KMS-11 (cell line): ENCODE data around the gene GAN.

Experiments used
- H2AFZ ChIP-seq: fragments of 200-600 bp; sonication (generic); 2 replicates; pipeline ENCODE4 v1.6.1; 2016; ENCODE audit warnings: antibody characterized with exemption, mixed run types, low read depth
- H3K27ac ChIP-seq: fragments of 200-600 bp; sonication (generic); 2 replicates; pipeline ENCODE4 v1.6.1; 2016; ENCODE audit warnings: mild to moderate bottlenecking, mixed run types
- H3K27me3 ChIP-seq: fragments of 200-600 bp; sonication (generic); 2 replicates; pipeline ENCODE4 v1.6.1; 2017; ENCODE audit warnings: mild to moderate bottlenecking, low read depth, mixed run types, moderate library complexity; ENCODE audit not compliant: insufficient read depth
- H3K36me3 ChIP-seq: fragments of 200-600 bp; sonication (generic); 2 replicates; pipeline ENCODE4 v1.6.1; 2017; ENCODE audit warnings: mild to moderate bottlenecking, mixed run types; ENCODE audit not compliant: insufficient read depth
- H3K4me1 ChIP-seq: fragments of 200-600 bp; sonication (generic); 2 replicates; pipeline ENCODE4 v1.6.1; 2016; ENCODE audit warnings: mild to moderate bottlenecking, low read depth, mixed run types; ENCODE audit not compliant: poor library complexity, severe bottlenecking
- H3K4me2 ChIP-seq: fragments of 200-600 bp; sonication (generic); 2 replicates; pipeline ENCODE4 v1.7.0; 2016; ENCODE audit warnings: mild to moderate bottlenecking, mixed run types
- H3K4me3 ChIP-seq: fragments of 200-600 bp; sonication (generic); IDR thresholded peaks from 2 replicates; pipeline ENCODE4 v1.6.1; 2017; ENCODE audit warnings: low read depth, low read length, mixed read lengths; ENCODE audit not compliant: insufficient read depth
- H3K79me2 ChIP-seq: fragments of 200-600 bp; sonication (generic); 2 replicates; pipeline ENCODE4 v1.6.1; 2016; ENCODE audit warnings: low read depth, mixed run types; ENCODE audit not compliant: insufficient read depth
- H3K9ac ChIP-seq: fragments of 200-600 bp; sonication (generic); 2 replicates; pipeline ENCODE4 v1.6.1; 2016; ENCODE audit warnings: mild to moderate bottlenecking, mixed run types
- H4K20me1 ChIP-seq: fragments of 200-600 bp; sonication (generic); 2 replicates; pipeline ENCODE4 v1.6.1; 2016; ENCODE audit warnings: mild to moderate bottlenecking, mixed run types; ENCODE audit not compliant: insufficient read depth
- TF ChIP-seq, protein P1 (sequence below): fragments of 200-600 bp; sonication (generic); conservative IDR thresholded peaks from 2 replicates; pipeline ENCODE4 v1.6.1; 2017; ENCODE audit warnings: low read depth, mild to moderate bottlenecking, antibody characterized with exemption, low read length, moderate library complexity, mixed read lengths

The GAN gene

DNA sequence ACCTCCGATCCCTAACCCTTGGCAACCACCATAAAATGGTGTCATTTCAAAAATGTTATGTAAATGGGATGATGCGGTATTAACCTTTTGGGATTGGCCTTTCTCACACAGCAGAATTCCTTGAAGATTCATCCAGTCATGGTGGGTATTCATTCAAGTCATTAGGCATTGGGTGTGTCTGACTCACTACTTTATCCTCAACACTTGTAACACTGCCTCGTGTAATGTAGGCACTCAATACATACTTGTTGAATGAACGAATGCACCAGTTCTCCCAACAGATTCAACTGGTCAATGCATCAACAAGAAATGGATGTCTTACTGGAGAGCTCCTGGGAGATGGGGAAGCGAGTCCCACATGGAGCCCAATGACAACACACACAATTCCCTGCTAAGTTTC, 21.8 kb upstream of the GAN start:
- H3K27me3 ChIP-seq = no peaks in the 10 kb centered on the region
- H3K4me2 ChIP-seq = no peak overlapping the region
- H3K36me3 ChIP-seq = no peaks in the 10 kb centered on the region
- H4K20me1 ChIP-seq = no peaks in the 10 kb centered on the region
- no peak overlapping the region for H3K9ac ChIP-seq
- H2AFZ ChIP-seq = no peak overlapping the region
- H3K4me1 ChIP-seq = no peaks in the 10 kb centered on the region
- H3K27ac ChIP-seq = no peak overlapping the region
- TF ChIP-seq, protein P1, sequence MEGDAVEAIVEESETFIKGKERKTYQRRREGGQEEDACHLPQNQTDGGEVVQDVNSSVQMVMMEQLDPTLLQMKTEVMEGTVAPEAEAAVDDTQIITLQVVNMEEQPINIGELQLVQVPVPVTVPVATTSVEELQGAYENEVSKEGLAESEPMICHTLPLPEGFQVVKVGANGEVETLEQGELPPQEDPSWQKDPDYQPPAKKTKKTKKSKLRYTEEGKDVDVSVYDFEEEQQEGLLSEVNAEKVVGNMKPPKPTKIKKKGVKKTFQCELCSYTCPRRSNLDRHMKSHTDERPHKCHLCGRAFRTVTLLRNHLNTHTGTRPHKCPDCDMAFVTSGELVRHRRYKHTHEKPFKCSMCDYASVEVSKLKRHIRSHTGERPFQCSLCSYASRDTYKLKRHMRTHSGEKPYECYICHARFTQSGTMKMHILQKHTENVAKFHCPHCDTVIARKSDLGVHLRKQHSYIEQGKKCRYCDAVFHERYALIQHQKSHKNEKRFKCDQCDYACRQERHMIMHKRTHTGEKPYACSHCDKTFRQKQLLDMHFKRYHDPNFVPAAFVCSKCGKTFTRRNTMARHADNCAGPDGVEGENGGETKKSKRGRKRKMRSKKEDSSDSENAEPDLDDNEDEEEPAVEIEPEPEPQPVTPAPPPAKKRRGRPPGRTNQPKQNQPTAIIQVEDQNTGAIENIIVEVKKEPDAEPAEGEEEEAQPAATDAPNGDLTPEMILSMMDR = no peak
- no peaks in the 10 kb centered on the region for H3K79me2 ChIP-seq
- no peak overlapping the region for H3K4me3 ChIP-seq

DNA sequence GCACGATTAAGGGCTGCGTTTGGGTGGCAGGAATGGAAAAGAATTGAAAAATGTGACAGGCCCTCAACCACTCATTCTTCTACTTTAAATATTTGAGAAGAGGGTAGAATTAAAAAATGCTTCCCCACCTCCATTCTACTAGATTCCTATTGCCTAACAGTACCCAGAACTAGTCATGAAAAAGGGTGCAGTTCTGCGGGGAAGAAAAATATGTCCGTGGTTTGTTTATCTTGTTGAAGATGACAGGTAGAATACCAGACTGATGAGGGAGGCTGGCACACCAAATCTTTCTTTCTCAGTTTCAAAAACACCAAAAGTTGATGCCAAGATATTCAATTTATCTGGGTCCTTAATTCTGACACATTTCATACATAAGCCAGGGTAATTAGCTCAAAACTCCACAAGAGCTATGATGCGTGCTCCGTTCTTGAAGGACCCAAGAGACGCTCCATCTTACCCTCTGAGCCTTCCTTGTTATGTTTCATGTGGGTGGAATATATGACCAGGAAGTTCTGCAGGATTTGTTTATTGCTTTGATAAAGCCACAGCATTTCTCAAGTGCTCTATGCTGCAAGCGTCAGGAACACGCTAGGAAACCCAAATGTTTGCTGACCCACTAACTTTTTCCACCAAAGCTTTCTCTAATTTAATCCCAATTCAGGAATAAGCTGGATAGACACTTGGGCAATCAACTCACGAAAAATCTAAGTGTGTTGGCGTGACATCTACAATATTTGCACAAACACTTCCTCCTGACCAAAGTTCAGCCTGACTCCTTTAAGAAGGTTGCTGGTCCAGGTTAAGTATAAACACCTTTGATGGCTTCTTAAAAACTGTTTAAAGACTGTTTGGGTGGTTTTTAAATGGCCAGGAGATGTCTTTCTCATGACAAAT, 20.6 kb upstream of the GAN start:
- Histone ChIP-seq H3K36me3 (no peaks in the 10 kb centered on the region), H3K4me1 (no peaks in the 10 kb centered on the region), H3K4me2 (no peak overlapping the region), H3K9ac (no peak overlapping the region), H3K79me2 (no peaks in the 10 kb centered on the region), H3K27me3 (no peaks in the 10 kb centered on the region), H2AFZ (no peak overlapping the region), H3K4me3 (no peak overlapping the region), H4K20me1 (no peaks in the 10 kb centered on the region), H3K27ac (no peak overlapping the region)
- TF ChIP-seq, protein P1 = no peak

DNA sequence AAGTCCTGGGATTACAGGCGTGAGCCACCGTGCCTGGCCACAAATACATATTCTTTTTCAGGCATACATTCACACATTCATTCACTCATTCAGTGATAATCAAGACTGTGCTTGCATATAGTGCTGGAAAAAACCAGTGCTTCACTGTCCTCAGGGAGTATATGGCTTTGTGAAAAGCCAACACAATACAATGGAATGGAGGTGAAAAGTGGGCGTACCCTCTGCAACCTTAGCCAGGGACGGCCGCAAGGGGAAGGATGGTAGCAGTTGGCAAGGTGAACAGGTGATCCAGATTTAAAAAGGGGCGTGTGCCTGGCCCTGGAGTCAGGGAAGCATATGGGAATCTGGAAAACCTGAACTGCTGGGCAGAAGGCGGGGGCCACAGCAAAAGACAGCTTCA, 18.1 kb upstream of the GAN start:
- TF ChIP-seq, protein P1 = no peak
- no peaks in the 10 kb centered on the region for H3K27me3 ChIP-seq

DNA sequence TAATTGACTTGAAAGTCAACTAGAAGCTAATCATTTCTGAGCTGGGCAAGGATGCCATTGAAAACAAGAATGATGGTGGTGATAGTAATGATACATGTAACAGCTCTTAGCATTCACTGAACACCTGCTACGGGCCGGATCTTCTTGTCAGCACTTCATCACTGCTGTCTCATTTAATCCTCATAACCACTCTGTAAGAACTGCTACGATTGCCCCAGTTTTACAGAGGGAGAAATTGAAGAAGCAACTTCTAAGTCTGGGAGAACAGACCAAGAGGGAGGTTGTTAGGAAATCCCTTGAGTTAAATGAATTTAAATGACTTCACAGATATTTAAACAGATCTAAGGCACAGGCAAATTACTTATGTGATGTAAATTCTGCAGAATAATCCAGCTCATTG, 7.0 kb upstream of the GAN start:
- Histone ChIP-seq H3K36me3 (no peaks in the 10 kb centered on the region), H3K4me2 (no peak overlapping the region), H3K4me3 (no peak overlapping the region), H3K4me1 (no peaks in the 10 kb centered on the region), H2AFZ (no peak overlapping the region), H4K20me1 (no peaks in the 10 kb centered on the region), H3K79me2 (no peaks in the 10 kb centered on the region), H3K27me3 (no peaks in the 10 kb centered on the region), H3K27ac (no peak overlapping the region), H3K9ac (no peak overlapping the region)
- TF ChIP-seq, protein P1 = no peak

More for the DNA sequence above, 18.1 kb upstream of the GAN start:
- no peak overlapping the region for H3K27ac ChIP-seq
- no peaks in the 10 kb centered on the region for H4K20me1 ChIP-seq
- H3K4me1 ChIP-seq = no peaks in the 10 kb centered on the region
- no peak overlapping the region for H3K9ac ChIP-seq
- no peaks in the 10 kb centered on the region for H3K36me3 ChIP-seq
- no peaks in the 10 kb centered on the region for H3K79me2 ChIP-seq
- no peak overlapping the region for H3K4me3 ChIP-seq
- no peak overlapping the region for H3K4me2 ChIP-seq
- no peak overlapping the region for H2AFZ ChIP-seq
